ENCODE results near the gene ST14. TPM values are rescaled to one million over a fixed set of nuclear protein-coding genes. Genes with fewer than 3 reads are reported as not detected.

The ST14 gene
- total RNA-seq, 1 donor: under 0.01 TPM

DNA sequence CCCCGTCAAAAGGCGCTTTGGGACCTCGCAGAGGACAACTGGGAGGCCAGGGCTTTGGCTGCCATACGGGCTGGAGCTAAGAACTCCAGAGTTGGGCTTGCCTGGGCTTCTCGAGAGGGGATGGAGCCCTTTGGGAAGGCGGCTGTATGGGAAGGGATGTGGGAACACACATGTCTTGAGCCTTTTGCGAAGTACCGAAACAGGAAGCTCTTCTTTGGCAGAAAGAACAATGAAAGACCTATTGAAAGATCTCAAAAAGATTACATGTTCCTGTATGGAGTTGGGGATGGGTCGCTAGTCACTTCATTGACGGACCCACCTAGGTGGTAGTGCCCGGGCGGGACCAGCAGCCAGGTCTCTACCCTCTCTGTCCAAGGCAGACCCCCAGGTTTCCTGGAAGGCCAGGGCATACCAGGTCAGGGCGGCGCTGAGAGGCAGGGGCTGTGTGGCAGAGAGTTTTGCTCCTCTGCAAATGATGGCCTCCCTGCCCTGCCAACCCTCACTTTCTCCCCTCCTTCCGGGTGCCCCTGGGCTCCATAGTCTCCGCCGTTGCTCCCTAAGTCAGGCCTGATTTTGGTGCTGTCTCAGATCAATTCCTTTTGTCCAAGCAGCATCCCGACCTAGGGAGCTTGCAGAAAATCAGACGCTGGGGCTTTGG lies 1.0 kb downstream of the ST14 start:
- no peak for DNase-seq (ENCODE audit: low read depth)
- H3K4me3 ChIP-seq (ENCODE audit: low read depth, low read length): no peak overlapping the region
- TF ChIP-seq, protein P1, sequence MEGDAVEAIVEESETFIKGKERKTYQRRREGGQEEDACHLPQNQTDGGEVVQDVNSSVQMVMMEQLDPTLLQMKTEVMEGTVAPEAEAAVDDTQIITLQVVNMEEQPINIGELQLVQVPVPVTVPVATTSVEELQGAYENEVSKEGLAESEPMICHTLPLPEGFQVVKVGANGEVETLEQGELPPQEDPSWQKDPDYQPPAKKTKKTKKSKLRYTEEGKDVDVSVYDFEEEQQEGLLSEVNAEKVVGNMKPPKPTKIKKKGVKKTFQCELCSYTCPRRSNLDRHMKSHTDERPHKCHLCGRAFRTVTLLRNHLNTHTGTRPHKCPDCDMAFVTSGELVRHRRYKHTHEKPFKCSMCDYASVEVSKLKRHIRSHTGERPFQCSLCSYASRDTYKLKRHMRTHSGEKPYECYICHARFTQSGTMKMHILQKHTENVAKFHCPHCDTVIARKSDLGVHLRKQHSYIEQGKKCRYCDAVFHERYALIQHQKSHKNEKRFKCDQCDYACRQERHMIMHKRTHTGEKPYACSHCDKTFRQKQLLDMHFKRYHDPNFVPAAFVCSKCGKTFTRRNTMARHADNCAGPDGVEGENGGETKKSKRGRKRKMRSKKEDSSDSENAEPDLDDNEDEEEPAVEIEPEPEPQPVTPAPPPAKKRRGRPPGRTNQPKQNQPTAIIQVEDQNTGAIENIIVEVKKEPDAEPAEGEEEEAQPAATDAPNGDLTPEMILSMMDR (IDR thresholded peaks at IDR 0.05; ENCODE audit: insufficient read depth, low read depth, low read length): no peak

DNA sequence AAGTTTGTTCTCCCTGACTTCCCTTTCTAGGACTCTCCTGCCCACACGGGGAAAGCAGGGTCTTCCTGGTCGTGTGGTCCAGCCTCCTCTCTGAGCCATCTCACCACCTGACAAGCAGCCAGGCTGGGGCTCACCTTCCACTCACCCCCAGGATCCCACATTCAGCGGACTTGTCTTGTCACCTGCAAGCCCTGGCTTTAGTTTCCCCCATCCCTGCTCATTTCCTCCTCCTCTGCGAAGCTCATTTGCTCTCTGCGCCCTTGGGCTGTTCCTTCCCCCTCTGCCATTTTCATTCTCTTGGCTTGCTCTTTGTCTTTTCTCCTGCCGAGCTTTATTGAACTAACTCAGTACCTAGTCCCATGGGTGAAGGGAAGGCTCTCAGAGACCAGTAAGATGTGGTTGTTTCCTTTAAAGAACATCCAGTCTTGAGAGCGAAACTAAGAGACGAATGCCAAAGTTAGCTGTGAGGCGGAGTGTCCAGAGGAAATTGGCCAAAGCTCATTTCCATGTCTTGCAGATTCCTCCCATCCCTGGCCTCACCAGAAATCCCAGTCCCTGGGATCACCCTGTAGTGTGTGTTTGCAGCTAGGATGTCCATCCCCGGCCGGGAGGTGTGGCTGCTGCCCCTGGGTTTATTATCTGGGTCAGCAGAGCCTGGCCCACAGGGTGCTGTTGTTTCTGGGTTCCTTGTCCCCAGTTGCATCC lies 2.0 kb downstream of the ST14 start:
- H3K4me3 ChIP-seq (ENCODE audit: low read depth, low read length): no peak overlapping the region
- DNase-seq (ENCODE audit: low read depth): no peak
- TF ChIP-seq, protein P1 (IDR thresholded peaks at IDR 0.05; ENCODE audit: insufficient read depth, low read depth, low read length): no peak

DNA sequence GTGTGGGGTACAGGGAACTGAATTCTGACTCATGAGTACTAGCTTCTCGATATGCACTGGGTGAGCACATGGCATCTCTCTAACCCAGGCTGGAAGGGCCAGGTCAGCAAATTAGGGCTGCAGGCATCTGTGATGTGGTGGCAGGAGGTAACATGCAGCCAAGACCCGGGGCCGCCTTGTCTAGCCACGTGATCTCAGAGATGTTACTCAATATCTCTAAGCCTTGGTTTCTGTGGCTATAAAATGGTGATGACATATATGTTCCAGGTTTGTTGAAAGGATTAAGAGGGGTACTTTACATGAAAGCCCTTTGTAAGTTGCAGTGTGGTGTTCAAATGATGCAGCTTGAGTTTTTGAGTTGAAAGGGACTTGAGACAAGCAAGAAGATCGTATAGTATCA lies 3.2 kb downstream of the ST14 start:
- no peak overlapping the region for H3K4me3 ChIP-seq (ENCODE audit: low read depth, low read length)
- TF ChIP-seq, protein P1 (IDR thresholded peaks at IDR 0.05; ENCODE audit: insufficient read depth, low read depth, low read length): no peak
- DNase-seq (ENCODE audit: low read depth): peak; percentile 90

DNA sequence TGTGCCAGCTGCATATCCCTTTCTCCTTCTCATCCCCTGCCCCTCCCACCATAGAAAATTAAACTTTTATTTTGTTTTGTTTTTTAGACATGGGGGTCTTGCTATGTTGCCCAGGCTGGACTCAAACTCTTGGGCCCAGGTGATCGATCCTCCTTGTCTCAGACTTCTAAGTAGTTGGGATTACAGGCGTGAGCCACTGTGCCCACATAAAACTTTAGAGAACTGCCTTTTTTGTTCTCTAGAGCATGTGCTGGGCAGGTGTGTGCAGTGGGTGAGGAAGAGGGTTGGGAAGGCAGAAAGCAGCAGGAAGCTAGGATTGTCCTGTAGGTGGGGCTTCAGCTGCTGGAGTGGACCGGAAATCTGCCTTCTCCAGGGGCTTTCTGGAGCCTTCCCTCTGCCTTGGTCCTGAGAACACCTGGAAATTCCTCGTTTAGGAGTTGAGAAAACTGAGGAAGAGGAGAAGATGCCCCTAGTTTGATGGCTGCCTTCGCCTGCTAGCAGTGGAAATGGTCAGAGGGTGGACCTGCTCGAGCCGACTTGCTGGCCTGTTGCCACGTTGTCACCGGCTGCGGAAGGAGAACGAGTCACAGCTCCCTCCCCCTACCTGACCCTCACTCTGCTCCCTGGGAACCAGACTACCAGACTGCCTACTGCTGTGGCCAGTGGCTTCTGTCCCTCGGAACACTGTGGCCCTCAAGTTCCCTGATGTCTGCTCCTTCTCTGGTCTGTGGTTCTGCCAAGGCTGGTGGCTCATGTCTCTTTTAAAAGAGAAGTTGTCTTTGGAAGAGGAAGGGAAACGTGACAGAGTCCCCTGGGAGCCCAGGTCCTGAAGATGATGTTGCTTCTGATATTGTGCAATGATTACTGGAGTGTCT lies 4.0 kb downstream of the ST14 start:
- no peak for DNase-seq (ENCODE audit: low read depth)
- TF ChIP-seq, protein P1 (IDR thresholded peaks at IDR 0.05; ENCODE audit: insufficient read depth, low read depth, low read length): peak; percentile 8
- H3K4me3 ChIP-seq (ENCODE audit: low read depth, low read length): no peak overlapping the region

DNA sequence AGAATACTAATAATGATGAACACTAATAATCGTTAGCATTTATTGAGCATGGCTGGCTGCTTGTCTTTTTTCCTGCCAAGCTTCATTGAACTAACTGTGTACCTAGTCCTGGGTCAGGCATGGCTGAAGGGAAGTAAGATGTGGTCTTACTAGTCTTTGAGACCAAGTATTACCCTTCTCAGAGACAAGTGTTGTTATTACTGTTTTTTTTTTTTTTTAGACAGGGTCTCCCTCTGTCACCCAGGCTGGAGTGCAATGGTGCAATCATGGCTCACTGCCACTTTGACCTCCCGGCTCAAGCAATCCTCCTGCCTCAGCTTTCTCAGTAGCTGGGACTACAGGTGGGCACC lies 4.6 kb downstream of the ST14 start:
- no peak overlapping the region for H3K4me3 ChIP-seq (ENCODE audit: low read depth, low read length)
- TF ChIP-seq, protein P1 (IDR thresholded peaks at IDR 0.05; ENCODE audit: insufficient read depth, low read depth, low read length): no peak
- no peak for DNase-seq (ENCODE audit: low read depth)

DNA sequence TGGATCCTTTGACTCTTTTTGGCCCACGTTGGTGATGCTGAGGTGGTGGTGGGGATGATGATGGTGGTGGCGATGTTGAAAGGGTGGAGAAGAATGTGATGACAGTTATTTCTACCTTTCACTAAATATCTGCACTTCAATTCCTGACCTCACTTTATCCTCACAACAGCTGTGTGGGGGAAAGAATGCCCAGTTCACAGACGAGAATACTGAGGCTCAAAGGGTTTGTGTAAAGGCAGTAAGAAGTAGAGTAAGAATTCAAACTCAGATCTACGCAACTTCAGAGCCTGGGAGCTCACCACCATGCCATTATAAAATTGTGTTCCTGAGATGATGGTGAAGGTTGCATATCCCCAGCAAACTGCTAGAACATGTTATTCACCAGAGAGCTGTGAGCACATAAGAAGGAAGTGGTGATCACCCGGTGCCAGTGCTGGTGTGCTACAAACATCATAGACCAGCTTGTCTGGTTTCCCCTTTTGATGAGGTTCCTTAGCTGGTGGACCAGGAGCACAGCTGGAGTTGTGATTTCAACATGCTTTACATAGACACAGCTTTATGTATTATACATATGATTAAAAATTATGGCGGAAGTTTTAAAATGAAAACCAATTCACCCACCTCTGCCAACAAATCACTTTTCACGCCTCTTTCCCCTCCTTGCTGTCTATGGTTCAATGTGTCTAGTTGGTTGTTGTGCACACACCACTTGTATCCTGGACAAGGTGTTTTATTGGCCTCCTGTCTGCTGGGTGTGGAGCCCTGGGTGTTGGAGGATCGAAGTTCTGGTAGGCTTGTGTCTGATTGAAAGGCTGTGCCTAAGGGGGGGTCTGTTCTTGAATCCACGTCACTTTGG lies 6.2 kb downstream of the ST14 start:
- DNase-seq (ENCODE audit: low read depth): no peak
- TF ChIP-seq, protein P1 (IDR thresholded peaks at IDR 0.05; ENCODE audit: insufficient read depth, low read depth, low read length): no peak

More for the DNA sequence above, 6.2 kb downstream of the ST14 start:
- H3K4me3 ChIP-seq (ENCODE audit: low read depth, low read length): no peak overlapping the region

All from fibroblast of villous mesenchyme (primary cell).